GM12872 (cell line): ENCODE results near the gene TMEM108.

Experiments used
- CTCF ChIP-seq: IDR thresholded peaks from 3 replicates; pipeline ENCODE4 v1.5.1; 2011; ENCODE audit warnings: low read depth, mild to moderate bottlenecking, low read length, moderate library complexity; ENCODE audit not compliant: insufficient read depth

TMEM108 gene

GRCh38 chr3:133396906-133397305 lies 358.7 kb downstream of the TMEM108 start:
- no peak for TF ChIP-seq CTCF

GRCh38 chr3:133400006-133400515 lies 361.9 kb downstream of the TMEM108 start, which contains the start of gene BFSP2:
Gene BFSP2, plus strand, starts transcription at chr3:133400056. Its CDS starts 28 bp downstream, at chr3:133400084.
- no peak for TF ChIP-seq CTCF

- no peak for TF ChIP-seq CTCF
Observed at GRCh38 chr3:133401374-133402135, 363.4 kb downstream of the TMEM108 start.

- no peak for TF ChIP-seq CTCF
Observed at GRCh38 chr3:133404920-133405319, 366.7 kb downstream of the TMEM108 start.

GRCh38 chr3:133408366-133408765 lies 370.2 kb downstream of the TMEM108 start:
- no peak for TF ChIP-seq CTCF

- TF ChIP-seq CTCF: no peak
Observed at GRCh38 chr3:133408961-133409360, 370.8 kb downstream of the TMEM108 start.

- no peak for TF ChIP-seq CTCF
Observed at GRCh38 chr3:133410191-133410892, 372.2 kb downstream of the TMEM108 start.
